WTC11 (cell line): Measurements from ENCODE around the gene FAM78B. TPM values are rescaled to one million over a fixed set of nuclear protein-coding genes. Genes with fewer than 3 reads are reported as not detected.

Experiments used
- ATAC-seq: fragments of 200-7000 bp; cut with Tn5 transposase; 2 replicates; pipeline ENCODE4 v1.10.0; 2021; ENCODE audit warnings: mild to moderate bottlenecking, moderate library complexity
- CTCF ChIA-PET: fragments of 300-600 bp; sonication (Branson Sonifier 250); formaldehyde crosslinking; loops from one replicate; lab custom pipeline; 2021; ENCODE audit warnings: antibody characterized with exemption; lab: Charles Lee
- POLR2A ChIA-PET: fragments of 350-600 bp; sonication (Branson Sonifier 250); formaldehyde crosslinking; loops from one replicate; lab custom pipeline; 2021; ENCODE audit warnings: antibody characterized with exemption; lab: Charles Lee
- DNase-seq: peaks from one replicate; pipeline ENCODE4 v3.0.0; 2021; ENCODE audit warnings: low spot score
- H3K27ac Mint-ChIP-seq: 2 replicates; pipeline ENCODE4 v1.8.0; 2021; ENCODE audit warnings: mixed read lengths
- H3K27me3 Mint-ChIP-seq: 2 replicates; pipeline ENCODE4 v1.8.0; 2021; ENCODE audit warnings: low read depth, mild to moderate bottlenecking, moderate library complexity, mixed read lengths
- H3K36me3 Mint-ChIP-seq: 2 replicates; pipeline ENCODE4 v1.8.0; 2021; ENCODE audit warnings: mixed read lengths
- H3K4me1 Mint-ChIP-seq: 2 replicates; pipeline ENCODE4 v1.8.0; 2022; ENCODE audit warnings: mixed read lengths
- H3K4me3 Mint-ChIP-seq: 2 replicates; pipeline ENCODE4 v1.8.0; 2021; ENCODE audit warnings: mild to moderate bottlenecking, moderate library complexity, mixed read lengths
- H3K9me3 Mint-ChIP-seq: 2 replicates; pipeline ENCODE4 v1.8.0; 2021; ENCODE audit warnings: mixed read lengths
- ERG ChIP-seq: fragments of 250-450 bp; sonication (Bioruptor Pico); IDR thresholded peaks from 2 replicates; pipeline ENCODE4 v1.8.0; 2021; ENCODE audit warnings: mild to moderate bottlenecking
- ESRRA ChIP-seq: sonication (generic); formaldehyde crosslinking; IDR thresholded peaks from 2 replicates; pipeline ENCODE4 v1.8.1; 2022; ENCODE audit warnings: mild to moderate bottlenecking, missing genetic modification reagents, borderline replicate concordance
- ETV6 ChIP-seq: sonication (generic); formaldehyde crosslinking; IDR thresholded peaks from 2 replicates; pipeline ENCODE4 v1.8.1; 2022; ENCODE audit warnings: mild to moderate bottlenecking, missing genetic modification reagents
- FOXJ3 ChIP-seq: sonication (generic); formaldehyde crosslinking; IDR thresholded peaks from 2 replicates; pipeline ENCODE4 v1.9.0; 2021; ENCODE audit warnings: missing genetic modification reagents, mild to moderate bottlenecking, borderline replicate concordance
- HMGXB4 ChIP-seq: sonication (generic); formaldehyde crosslinking; IDR thresholded peaks from 2 replicates; pipeline ENCODE4 v1.8.1; 2023; ENCODE audit warnings: mild to moderate bottlenecking, moderate library complexity, missing genetic modification reagents
- KAT7 ChIP-seq: sonication (generic); formaldehyde crosslinking; IDR thresholded peaks from 2 replicates; pipeline ENCODE4 v1.8.1; 2023; ENCODE audit warnings: missing genetic modification reagents, mild to moderate bottlenecking, borderline replicate concordance
- MLX ChIP-seq: sonication (generic); formaldehyde crosslinking; IDR thresholded peaks from 2 replicates; pipeline ENCODE4 v1.8.1; 2023; ENCODE audit warnings: mild to moderate bottlenecking, missing genetic modification reagents, moderate library complexity
- NFATC4 ChIP-seq: fragments of 250-450 bp; sonication (Bioruptor Pico); IDR thresholded peaks from 2 replicates; pipeline ENCODE4 v1.9.0; 2021; ENCODE audit warnings: mild to moderate bottlenecking
- NFE2L1 ChIP-seq: sonication (generic); formaldehyde crosslinking; IDR thresholded peaks from 2 replicates; pipeline ENCODE4 v1.8.1; 2023; ENCODE audit warnings: missing genetic modification reagents
- NFYB ChIP-seq: sonication (generic); formaldehyde crosslinking; conservative IDR thresholded peaks from 2 replicates; pipeline ENCODE4 v1.8.0; 2022; ENCODE audit warnings: low read depth, missing genetic modification reagents
- PRDM15 ChIP-seq: sonication (generic); formaldehyde crosslinking; IDR thresholded peaks from 2 replicates; pipeline ENCODE4 v1.8.0; 2022; ENCODE audit warnings: missing genetic modification reagents
- RELA ChIP-seq: sonication (generic); formaldehyde crosslinking; IDR thresholded peaks from 2 replicates; pipeline ENCODE4 v1.8.1; 2022; ENCODE audit warnings: missing genetic modification reagents, mild to moderate bottlenecking, borderline replicate concordance
- SOX15 ChIP-seq: fragments of 250-450 bp; sonication (Bioruptor Pico); IDR thresholded peaks from 2 replicates; pipeline ENCODE4 v1.9.0; 2021; ENCODE audit warnings: mild to moderate bottlenecking
- TEAD1 ChIP-seq: sonication (generic); formaldehyde crosslinking; IDR thresholded peaks from 2 replicates; pipeline ENCODE4 v1.8.0; 2022; ENCODE audit warnings: mild to moderate bottlenecking, missing genetic modification reagents
- ZBTB21 ChIP-seq: sonication (generic); formaldehyde crosslinking; IDR thresholded peaks from 2 replicates; pipeline ENCODE4 v1.8.1; 2023; ENCODE audit warnings: mild to moderate bottlenecking, missing genetic modification reagents, borderline replicate concordance
- ZNF219 ChIP-seq: sonication (generic); formaldehyde crosslinking; IDR thresholded peaks from 2 replicates; pipeline ENCODE4 v1.8.0; 2023; ENCODE audit warnings: missing genetic modification reagents, mild to moderate bottlenecking, borderline replicate concordance
- ZNF512 ChIP-seq: sonication (generic); formaldehyde crosslinking; IDR thresholded peaks from 2 replicates; pipeline ENCODE4 v1.8.1; 2022; ENCODE audit warnings: missing genetic modification reagents, borderline replicate concordance
- ZNF671 ChIP-seq: fragments of 250-450 bp; sonication (Bioruptor Pico); IDR thresholded peaks from 2 replicates; pipeline ENCODE4 v1.8.0; 2021; ENCODE audit warnings: mild to moderate bottlenecking
- total RNA-seq: library from RNA; stranded (reverse); gene quantifications from 3 replicates; pipeline ENCODE4 v1.2.3, GENCODE V29; 2021
- TF ChIP-seq, protein P1 (sequence below): sonication (generic); formaldehyde crosslinking; IDR thresholded peaks from 2 replicates; pipeline ENCODE4 v1.8.1; 2023; ENCODE audit warnings: mild to moderate bottlenecking, missing genetic modification reagents

FAM78B gene
- total RNA-seq, 1 experiment from 2014 or later = 2.6 TPM

GRCh38 chr1:166073489-166073888 is 93.3 kb downstream of the FAM78B start (continued):
- no peak for TF ChIP-seq PRDM15 (CRISPR knock-in tag)
- TF ChIP-seq ZNF512 (CRISPR knock-in tag) = no peak
- no peak for TF ChIP-seq FOXJ3
- TF ChIP-seq SOX15 (CRISPR knock-in tag) = no peak
- no peak for TF ChIP-seq ESRRA (CRISPR knock-in tag)
- no peak for TF ChIP-seq KAT7 (CRISPR knock-in tag)
- no peak for TF ChIP-seq MLX
- no peak for TF ChIP-seq ETV6 (CRISPR knock-in tag)

DNA sequence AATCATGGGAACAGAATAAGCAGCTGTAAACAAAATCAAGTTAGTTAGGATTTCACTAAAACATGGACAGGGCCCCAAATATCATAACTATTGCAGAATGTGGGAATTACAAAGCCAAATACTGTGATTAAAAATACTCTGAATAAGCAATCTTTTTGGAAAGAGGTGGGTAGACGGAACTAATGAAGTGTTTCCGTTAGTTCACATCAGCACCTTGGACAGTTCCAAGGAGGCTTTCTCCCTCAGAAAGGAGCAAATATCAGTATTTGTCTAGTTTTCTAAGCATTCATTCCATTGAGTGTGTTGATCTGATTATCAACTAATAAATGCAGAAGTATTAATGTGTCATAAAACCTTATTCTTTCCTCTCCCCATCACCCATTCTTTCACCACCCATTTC is 97.4 kb downstream of the FAM78B start:
- TF ChIP-seq, protein P1, sequence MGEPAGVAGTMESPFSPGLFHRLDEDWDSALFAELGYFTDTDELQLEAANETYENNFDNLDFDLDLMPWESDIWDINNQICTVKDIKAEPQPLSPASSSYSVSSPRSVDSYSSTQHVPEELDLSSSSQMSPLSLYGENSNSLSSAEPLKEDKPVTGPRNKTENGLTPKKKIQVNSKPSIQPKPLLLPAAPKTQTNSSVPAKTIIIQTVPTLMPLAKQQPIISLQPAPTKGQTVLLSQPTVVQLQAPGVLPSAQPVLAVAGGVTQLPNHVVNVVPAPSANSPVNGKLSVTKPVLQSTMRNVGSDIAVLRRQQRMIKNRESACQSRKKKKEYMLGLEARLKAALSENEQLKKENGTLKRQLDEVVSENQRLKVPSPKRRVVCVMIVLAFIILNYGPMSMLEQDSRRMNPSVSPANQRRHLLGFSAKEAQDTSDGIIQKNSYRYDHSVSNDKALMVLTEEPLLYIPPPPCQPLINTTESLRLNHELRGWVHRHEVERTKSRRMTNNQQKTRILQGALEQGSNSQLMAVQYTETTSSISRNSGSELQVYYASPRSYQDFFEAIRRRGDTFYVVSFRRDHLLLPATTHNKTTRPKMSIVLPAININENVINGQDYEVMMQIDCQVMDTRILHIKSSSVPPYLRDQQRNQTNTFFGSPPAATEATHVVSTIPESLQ (CRISPR knock-in tag) = no peak
- TF ChIP-seq TEAD1 (CRISPR knock-in tag) (no peak), NFATC4 (CRISPR knock-in tag) (no peak), RELA (CRISPR knock-in tag) (no peak), ZNF671 (no peak), NFE2L1 (no peak), ZNF219 (CRISPR knock-in tag) (no peak), ZBTB21 (CRISPR knock-in tag) (no peak), HMGXB4 (CRISPR knock-in tag) (no peak), ERG (CRISPR knock-in tag) (no peak), NFYB (CRISPR knock-in tag) (no peak)
- TF ChIP-seq, all 79 proteins: peak for 0
- ChIA-PET POLR2A (no interaction called here), CTCF (no interaction called here)
- DNase-seq = no peak
- no peaks in the 10 kb centered on the region for H3K36me3 Mint-ChIP-seq
- no peaks in the 10 kb centered on the region for H3K27me3 Mint-ChIP-seq
- no peaks in the 10 kb centered on the region for H3K9me3 Mint-ChIP-seq
- H3K4me3 Mint-ChIP-seq = no peak overlapping the region
- peaks cover 10% of the 10 kb centered on the region; the same call in 1 of the 2 replicates for H3K4me1 Mint-ChIP-seq
- ATAC-seq = no peak
- H3K27ac Mint-ChIP-seq = no peak overlapping the region
